A549 (cell line): Measurements from ENCODE around the gene ENO3. TPM values are rescaled to one million over a fixed set of nuclear protein-coding genes. Genes with fewer than 3 reads are reported as not detected.

ENCODE experiments used
- CEBPB ChIP-seq, 2 experiments: fragments of >200 bp in 1 of 2; sonication (Bioruptor Twin) in 1 of 2; formaldehyde crosslinking in 1 of 2; IDR thresholded peaks; 2 replicates each; pipeline ENCODE4 v1.6.1; 2012 to 2016
- CHD4 ChIP-seq: fragments of 200-600 bp; sonication (generic); IDR thresholded peaks from 2 replicates; pipeline ENCODE4 v1.6.1; 2016; ENCODE audit warnings: antibody characterized with exemption, mild to moderate bottlenecking, borderline replicate concordance
- ELK1 ChIP-seq: fragments of 150-350 bp; IDR thresholded peaks from 2 replicates; pipeline ENCODE4 v1.6.1; 2014; ENCODE audit warnings: low read depth, mild to moderate bottlenecking, low read length
- EP300 ChIP-seq, 2 experiments: fragments of >200 bp; sonication (Bioruptor Twin); formaldehyde crosslinking; IDR thresholded peaks; 2 replicates in 1 of 2; 3 replicates in 1 of 2; pipeline ENCODE4 v1.6.1; 2016 to 2017
- ESRRA ChIP-seq: fragments of 150-350 bp; IDR thresholded peaks from 2 replicates; pipeline ENCODE4 v1.6.1; 2014; ENCODE audit warnings: mild to moderate bottlenecking, low read length, borderline replicate concordance
- HDAC2 ChIP-seq: fragments of 200-600 bp; sonication (generic); IDR thresholded peaks from 2 replicates; pipeline ENCODE4 v1.6.1; 2016
- HMGXB4 ChIP-seq: fragments of 250-450 bp; sonication (Bioruptor Pico); IDR thresholded peaks from 2 replicates; pipeline ENCODE4 v1.5.0; 2021; ENCODE audit warnings: mild to moderate bottlenecking, moderate library complexity, borderline replicate concordance
- HOXB13 ChIP-seq: fragments of 250-450 bp; sonication (Bioruptor Pico); IDR thresholded peaks from 2 replicates; pipeline ENCODE4 v1.5.0; 2020; ENCODE audit warnings: low read depth, mild to moderate bottlenecking, moderate library complexity
- HOXB5 ChIP-seq: fragments of 250-450 bp; sonication (Bioruptor Pico); IDR thresholded peaks from 2 replicates; pipeline ENCODE4 v1.5.0; 2020; ENCODE audit warnings: mild to moderate bottlenecking, moderate library complexity
- KDM1A ChIP-seq: fragments of 200-600 bp; sonication (generic); IDR thresholded peaks from 2 replicates; pipeline ENCODE4 v1.6.1; 2016; ENCODE audit warnings: low read depth, mild to moderate bottlenecking
- MAFK ChIP-seq: fragments of 450-650 bp; IDR thresholded peaks from 2 replicates; pipeline ENCODE4 v1.6.1; 2014; ENCODE audit not compliant: partially characterized antibody
- MAX ChIP-seq: IDR thresholded peaks from 2 replicates; pipeline ENCODE4 v1.6.1; 2012
- MAZ ChIP-seq: fragments of 150-350 bp; IDR thresholded peaks from 2 replicates; pipeline ENCODE4 v1.6.1; 2014; ENCODE audit warnings: antibody characterized with exemption, low read depth, low read length, borderline replicate concordance
- NFE2L2 ChIP-seq: fragments of 150-350 bp; conservative IDR thresholded peaks from 2 replicates; pipeline ENCODE4 v1.6.1; 2014; ENCODE audit warnings: low read length
- NR3C1 ChIP-seq: fragments of >200 bp; sonication (Bioruptor Twin); formaldehyde crosslinking; IDR thresholded peaks from 3 replicates; pipeline ENCODE4 v1.6.1; 2017
- POLR2AphosphoS2 ChIP-seq: conservative IDR thresholded peaks from 2 replicates; pipeline ENCODE4 v1.6.1; 2012; ENCODE audit warnings: low read length, improper control_type of control experiment, inconsistent platforms
- RAD21 ChIP-seq, 2 experiments: fragments of >200 bp in 1 of 2; sonication (Bioruptor Twin) in 1 of 2; formaldehyde crosslinking in 1 of 2; IDR thresholded peaks in 1 of 2; conservative IDR thresholded peaks in 1 of 2; 2 replicates in 1 of 2; 3 replicates in 1 of 2; pipeline ENCODE4 v1.6.1; 2012 to 2018; ENCODE audit warnings: inconsistent platforms in 1 of 2
- RNF2 ChIP-seq: fragments of 200-600 bp; sonication (generic); IDR thresholded peaks from 2 replicates; pipeline ENCODE4 v1.6.1; 2016; ENCODE audit warnings: low read depth, mild to moderate bottlenecking, antibody characterized with exemption, moderate library complexity, borderline replicate concordance
- SMC3 ChIP-seq: fragments of >200 bp; sonication (Bioruptor Twin); formaldehyde crosslinking; IDR thresholded peaks from 3 replicates; pipeline ENCODE4 v1.6.1; 2018; ENCODE audit warnings: inconsistent platforms
- TP53 ChIP-seq: fragments of 250-450 bp; sonication (Bioruptor Pico); IDR thresholded peaks from 2 replicates; pipeline ENCODE4 v1.5.0; 2021; ENCODE audit warnings: mild to moderate bottlenecking, moderate library complexity
- ZNF302 ChIP-seq: fragments of 250-450 bp; sonication (Bioruptor Pico); IDR thresholded peaks from 2 replicates; pipeline ENCODE4 v1.9.0; 2021; ENCODE audit warnings: inconsistent platforms, mild to moderate bottlenecking, moderate library complexity
- ZSCAN20 ChIP-seq: fragments of 250-450 bp; sonication (Bioruptor Pico); IDR thresholded peaks from 2 replicates; pipeline ENCODE4 v1.8.0; 2022; ENCODE audit warnings: mild to moderate bottlenecking, moderate library complexity
- polyA plus RNA-seq, 4 experiments: library from polyadenylated mRNA; depleted of rRNA in 3 of 4; stranded (reverse); fragments of >200 nt; fragmentation: RNase III in 1 of 4; extraction: RNeasy Plus Mini Kit Qiagen cat#74134 plus additional on column Dnase treatment in 1 of 4; gene quantifications; 2 replicates in 3 of 4; 3 replicates in 1 of 4; pipeline ENCODE4 v1.2.3, GENCODE V29; 2011 to 2017
- TF ChIP-seq, protein P1 (sequence below): fragments of 450-650 bp; IDR thresholded peaks from 2 replicates; pipeline ENCODE4 v1.6.1; 2014; ENCODE audit warnings: antibody characterized with exemption
- TF ChIP-seq, protein P2 (sequence below): fragments of >200 bp; sonication (Bioruptor Twin); formaldehyde crosslinking; IDR thresholded peaks from 3 replicates; pipeline ENCODE4 v1.6.1; 2016
- TF ChIP-seq, protein P3 (sequence below): IDR thresholded peaks from 2 replicates; pipeline ENCODE4 v1.6.1; 2012; ENCODE audit warnings: low read depth, borderline replicate concordance
- TF ChIP-seq, protein P4 (sequence below): fragments of 250-450 bp; sonication (Bioruptor Pico); IDR thresholded peaks from 2 replicates; pipeline ENCODE4 v1.5.0; 2020; ENCODE audit warnings: low read depth, mild to moderate bottlenecking, moderate library complexity

ENO3 gene
- polyA plus RNA-seq, 2 of the 4 experiments (the other 2 are of a cell fraction) = 52.5 to 109 TPM

DNA sequence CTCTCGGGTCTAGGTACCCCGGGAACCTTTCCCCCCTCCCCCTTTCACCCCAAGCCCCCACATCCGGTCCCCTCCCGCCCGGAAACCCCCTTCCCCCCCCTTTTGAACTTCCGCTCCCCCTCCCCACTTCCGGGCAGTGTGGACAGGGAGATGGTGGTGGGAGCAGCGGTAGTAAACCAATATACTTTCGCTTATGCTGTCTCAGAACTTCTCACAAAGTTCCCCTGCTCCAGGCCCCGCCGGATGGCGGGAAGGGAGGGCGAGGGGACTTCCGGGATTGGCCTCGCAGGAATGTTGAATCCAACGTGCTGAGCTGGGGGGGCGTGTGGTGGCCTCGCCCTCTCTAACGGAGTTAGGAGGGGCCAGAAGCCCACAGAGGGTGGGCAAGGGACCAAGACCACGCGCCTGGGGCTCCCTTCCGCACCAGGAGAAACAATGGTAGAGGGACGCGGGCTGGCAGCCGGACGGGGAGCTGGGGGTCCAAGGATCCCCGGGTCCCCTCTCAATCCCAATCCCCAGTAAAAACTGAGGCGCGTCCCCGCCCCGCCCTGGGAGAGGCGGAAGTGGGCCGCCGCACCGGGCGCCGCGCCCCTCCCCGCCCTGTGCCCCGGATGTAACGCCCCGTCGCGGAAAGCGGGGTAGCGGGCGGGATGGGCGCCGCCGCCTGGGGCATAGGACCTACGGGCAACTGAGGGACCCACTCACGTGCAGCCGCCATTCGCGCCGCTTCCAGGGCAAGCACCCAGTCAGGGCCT, 3.3 kb upstream of the ENO3 start (continued):
- 0 out of 2 replicates have a peak, but pooled peaks have one; percentile 70 for TF ChIP-seq ELK1
- no peak for TF ChIP-seq ESRRA
- no peak for TF ChIP-seq RAD21 (conservative IDR thresholded peaks at IDR 0.05 in 1 of 2, IDR thresholded peaks at IDR 0.05 in 1 of 2)
- no peak for TF ChIP-seq HDAC2
- TF ChIP-seq HOXB5 (CRISPR knock-in tag) = no peak; the same call in 1 of the 2 replicates
- TF ChIP-seq NR3C1 = no peak
- peak; percentile 88 for TF ChIP-seq TP53
- TF ChIP-seq, protein P1, sequence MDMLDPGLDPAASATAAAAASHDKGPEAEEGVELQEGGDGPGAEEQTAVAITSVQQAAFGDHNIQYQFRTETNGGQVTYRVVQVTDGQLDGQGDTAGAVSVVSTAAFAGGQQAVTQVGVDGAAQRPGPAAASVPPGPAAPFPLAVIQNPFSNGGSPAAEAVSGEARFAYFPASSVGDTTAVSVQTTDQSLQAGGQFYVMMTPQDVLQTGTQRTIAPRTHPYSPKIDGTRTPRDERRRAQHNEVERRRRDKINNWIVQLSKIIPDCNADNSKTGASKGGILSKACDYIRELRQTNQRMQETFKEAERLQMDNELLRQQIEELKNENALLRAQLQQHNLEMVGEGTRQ = no peak
- no peak for TF ChIP-seq ZSCAN20
- TF ChIP-seq CHD4 = no peak
- no peak for TF ChIP-seq HMGXB4
- no peak for TF ChIP-seq RNF2
- no peak for TF ChIP-seq HOXB13 (CRISPR knock-in tag)
- TF ChIP-seq NFE2L2 = no peak
- peak; percentile 94 for TF ChIP-seq MAX
- TF ChIP-seq EP300 (IDR thresholded peaks at IDR 0.05) = no peak
- TF ChIP-seq MAFK = no peak
- 0 out of 2 replicates have a peak, but pooled peaks have one; percentile 34 for TF ChIP-seq POLR2AphosphoS2
- TF ChIP-seq, protein P2, sequence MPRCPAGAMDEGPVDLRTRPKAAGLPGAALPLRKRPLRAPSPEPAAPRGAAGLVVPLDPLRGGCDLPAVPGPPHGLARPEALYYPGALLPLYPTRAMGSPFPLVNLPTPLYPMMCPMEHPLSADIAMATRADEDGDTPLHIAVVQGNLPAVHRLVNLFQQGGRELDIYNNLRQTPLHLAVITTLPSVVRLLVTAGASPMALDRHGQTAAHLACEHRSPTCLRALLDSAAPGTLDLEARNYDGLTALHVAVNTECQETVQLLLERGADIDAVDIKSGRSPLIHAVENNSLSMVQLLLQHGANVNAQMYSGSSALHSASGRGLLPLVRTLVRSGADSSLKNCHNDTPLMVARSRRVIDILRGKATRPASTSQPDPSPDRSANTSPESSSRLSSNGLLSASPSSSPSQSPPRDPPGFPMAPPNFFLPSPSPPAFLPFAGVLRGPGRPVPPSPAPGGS = peak; percentile 27; the same call in 1 of the 3 replicates
- TF ChIP-seq CEBPB (IDR thresholded peaks at IDR 0.05) = no peak
- no peak; the same call in 2 of the 3 replicates for TF ChIP-seq SMC3
- no peak for TF ChIP-seq KDM1A
- TF ChIP-seq ZNF302 = no peak
- peak; percentile 10; the same call in 1 of the 2 replicates for TF ChIP-seq MAZ
- TF ChIP-seq, protein P3, sequence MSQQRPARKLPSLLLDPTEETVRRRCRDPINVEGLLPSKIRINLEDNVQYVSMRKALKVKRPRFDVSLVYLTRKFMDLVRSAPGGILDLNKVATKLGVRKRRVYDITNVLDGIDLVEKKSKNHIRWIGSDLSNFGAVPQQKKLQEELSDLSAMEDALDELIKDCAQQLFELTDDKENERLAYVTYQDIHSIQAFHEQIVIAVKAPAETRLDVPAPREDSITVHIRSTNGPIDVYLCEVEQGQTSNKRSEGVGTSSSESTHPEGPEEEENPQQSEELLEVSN = peak; percentile 92
- TF ChIP-seq, protein P4, sequence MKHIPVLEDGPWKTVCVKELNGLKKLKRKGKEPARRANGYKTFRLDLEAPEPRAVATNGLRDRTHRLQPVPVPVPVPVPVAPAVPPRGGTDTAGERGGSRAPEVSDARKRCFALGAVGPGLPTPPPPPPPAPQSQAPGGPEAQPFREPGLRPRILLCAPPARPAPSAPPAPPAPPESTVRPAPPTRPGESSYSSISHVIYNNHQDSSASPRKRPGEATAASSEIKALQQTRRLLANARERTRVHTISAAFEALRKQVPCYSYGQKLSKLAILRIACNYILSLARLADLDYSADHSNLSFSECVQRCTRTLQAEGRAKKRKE = 0 out of 2 replicates have a peak, but pooled peaks have one; percentile 65
